ENCODE data around the gene MRGPRX4.
"Not testable (repeated sequence)": the region's sequence is repeated elsewhere in the genome, so short reads cannot be mapped to it uniquely, and the experiment has no call there.

MRGPRX4 gene

DNA sequence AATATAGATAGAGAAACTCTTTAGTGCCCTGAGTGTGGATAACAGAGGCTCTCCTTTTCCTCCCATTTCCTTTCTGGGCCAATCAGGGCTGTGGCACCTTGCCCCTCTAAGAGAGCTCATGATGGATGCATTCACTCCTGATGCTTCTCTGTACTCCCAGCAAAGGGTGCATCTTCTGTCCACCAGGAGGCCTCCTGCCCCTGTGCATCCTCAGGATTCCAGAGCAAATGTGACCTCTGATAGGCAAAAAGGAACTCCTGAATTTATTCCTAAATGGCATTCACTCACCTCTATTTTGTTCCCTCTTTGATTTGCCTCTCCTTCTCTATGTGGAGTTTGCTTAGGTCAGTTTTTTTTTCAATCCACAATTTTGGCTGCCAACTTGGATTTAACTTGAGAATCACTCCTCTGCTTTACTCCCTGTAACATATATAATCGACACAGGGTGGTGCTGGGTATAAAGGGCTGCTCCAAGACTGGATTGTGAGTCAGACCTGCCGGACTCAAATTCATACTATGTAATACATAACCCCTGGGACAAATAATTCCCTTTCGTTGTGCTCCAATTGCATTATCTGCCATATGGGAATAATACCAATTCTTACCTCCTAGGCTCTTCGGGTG, 1.1 kb upstream of the MRGPRX4 start:
- Histone ChIP-seq H3K36me3 (ENCODE audit: insufficient read depth, low read length) (no peaks in the 10 kb centered on the region), H3K4me3 (ENCODE audit: low read depth, low read length) (no peak overlapping the region), H3K79me2 (ENCODE audit: control insufficient read depth, insufficient read depth, low read length, unreplicated experiment) (no peaks in the 10 kb centered on the region), H3K4me1 (ENCODE audit: control insufficient read depth, insufficient read depth, low read length, unreplicated experiment) (no peaks in the 10 kb centered on the region), H3K27ac (ENCODE audit: low read depth, low read length) (no peak overlapping the region), H2AFZ (ENCODE audit: low read length, unreplicated experiment) (no peak overlapping the region), H3K27me3 (ENCODE audit: insufficient read depth, low read length) (peaks cover 84% of the 10 kb centered on the region)

DNA sequence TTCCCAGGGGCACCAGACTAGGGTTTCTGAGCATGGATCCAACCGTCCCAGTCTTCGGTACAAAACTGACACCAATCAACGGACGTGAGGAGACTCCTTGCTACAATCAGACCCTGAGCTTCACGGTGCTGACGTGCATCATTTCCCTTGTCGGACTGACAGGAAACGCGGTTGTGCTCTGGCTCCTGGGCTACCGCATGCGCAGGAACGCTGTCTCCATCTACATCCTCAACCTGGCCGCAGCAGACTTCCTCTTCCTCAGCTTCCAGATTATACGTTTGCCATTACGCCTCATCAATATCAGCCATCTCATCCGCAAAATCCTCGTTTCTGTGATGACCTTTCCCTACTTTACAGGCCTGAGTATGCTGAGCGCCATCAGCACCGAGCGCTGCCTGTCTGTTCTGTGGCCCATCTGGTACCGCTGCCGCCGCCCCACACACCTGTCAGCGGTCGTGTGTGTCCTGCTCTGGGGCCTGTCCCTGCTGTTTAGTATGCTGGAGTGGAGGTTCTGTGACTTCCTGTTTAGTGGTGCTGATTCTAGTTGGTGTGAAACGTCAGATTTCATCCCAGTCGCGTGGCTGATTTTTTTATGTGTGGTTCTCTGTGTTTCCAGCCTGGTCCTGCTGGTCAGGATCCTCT, 709 bp downstream of the MRGPRX4 start:
- H3K4me1 ChIP-seq (ENCODE audit: control insufficient read depth, insufficient read depth, low read length, unreplicated experiment) = no peaks in the 10 kb centered on the region
- H3K27ac ChIP-seq (ENCODE audit: low read depth, low read length) = no peak overlapping the region
- H3K27me3 ChIP-seq (ENCODE audit: insufficient read depth, low read length) = peaks cover 91% of the 10 kb centered on the region
- no peak overlapping the region for H3K4me3 ChIP-seq (ENCODE audit: low read depth, low read length)
- H2AFZ ChIP-seq (ENCODE audit: low read length, unreplicated experiment) = no peak overlapping the region
- H3K79me2 ChIP-seq (ENCODE audit: control insufficient read depth, insufficient read depth, low read length, unreplicated experiment) = no peaks in the 10 kb centered on the region
- H3K36me3 ChIP-seq (ENCODE audit: insufficient read depth, low read length) = no peaks in the 10 kb centered on the region

DNA sequence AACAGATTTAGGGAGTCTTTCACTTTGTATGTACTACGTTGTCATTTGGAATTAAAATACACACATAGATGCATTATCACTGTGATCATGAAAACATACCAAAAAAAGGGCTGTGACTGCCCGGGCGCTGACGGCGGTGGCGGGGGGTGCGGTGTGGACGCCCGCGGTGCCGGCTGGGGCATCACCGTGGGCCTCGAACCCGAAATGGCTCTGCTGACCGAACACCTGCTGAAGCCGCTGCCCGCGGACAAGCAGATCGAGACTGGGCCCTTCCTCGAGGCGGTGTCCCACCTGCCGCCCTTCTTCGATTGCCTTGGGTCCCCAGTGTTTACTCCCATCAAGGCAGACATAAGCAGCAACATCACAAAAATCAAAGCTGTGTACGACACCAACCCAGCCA, 16.2 kb downstream of the MRGPRX4 start:
- Histone ChIP-seq H3K4me1 (ENCODE audit: control insufficient read depth, insufficient read depth, low read length, unreplicated experiment) (no peaks in the 10 kb centered on the region), H3K36me3 (ENCODE audit: insufficient read depth, low read length) (no peaks in the 10 kb centered on the region), H3K79me2 (ENCODE audit: control insufficient read depth, insufficient read depth, low read length, unreplicated experiment) (no peaks in the 10 kb centered on the region), H3K27me3 (ENCODE audit: insufficient read depth, low read length) (peaks cover 63% of the 10 kb centered on the region), H3K27ac (ENCODE audit: low read depth, low read length) (no peak overlapping the region), H2AFZ (ENCODE audit: low read length, unreplicated experiment) (no peak overlapping the region), H3K4me3 (ENCODE audit: low read depth, low read length) (no peak overlapping the region)

DNA sequence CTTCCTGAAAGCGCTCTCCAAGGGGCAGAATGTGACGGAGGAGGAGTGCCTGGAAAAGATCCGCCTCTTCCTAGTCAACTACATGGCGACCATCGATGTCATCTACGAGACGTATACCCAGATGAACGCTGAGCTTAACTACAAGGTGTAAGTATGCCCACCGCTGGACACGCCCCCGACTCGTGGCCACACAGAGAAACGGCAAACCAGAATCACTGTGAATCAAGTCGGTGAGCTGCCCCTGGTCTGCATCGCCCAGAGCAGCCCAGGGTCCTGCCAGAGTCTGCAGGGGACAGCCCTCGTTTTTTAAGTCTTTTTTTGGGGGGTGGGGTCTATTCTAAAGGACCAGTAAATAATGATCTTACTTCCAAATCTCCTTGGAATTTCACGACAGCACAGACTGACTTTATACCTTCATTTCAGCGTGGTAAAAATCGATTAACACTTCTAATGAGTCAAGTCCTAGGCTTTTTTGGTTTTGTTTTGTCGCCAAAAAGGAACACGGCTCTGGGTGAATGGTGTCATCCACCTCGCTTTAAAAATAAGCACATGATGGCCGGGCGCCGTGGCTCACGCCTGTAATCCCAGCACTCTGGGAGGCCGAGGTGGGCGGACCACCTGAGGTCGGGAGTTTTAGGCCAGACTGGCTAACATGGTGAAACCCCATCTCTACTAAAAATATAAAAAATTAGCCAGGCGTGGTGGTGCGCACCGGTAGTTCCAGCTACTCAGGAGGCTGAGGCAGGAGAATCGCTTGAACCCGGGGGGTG, 17.0 kb downstream of the MRGPRX4 start:
- H3K27ac ChIP-seq (ENCODE audit: low read depth, low read length); H3K4me1 ChIP-seq (ENCODE audit: control insufficient read depth, insufficient read depth, low read length, unreplicated experiment); H3K79me2 ChIP-seq (ENCODE audit: control insufficient read depth, insufficient read depth, low read length, unreplicated experiment); H2AFZ ChIP-seq (ENCODE audit: low read length, unreplicated experiment); H3K36me3 ChIP-seq (ENCODE audit: insufficient read depth, low read length); H3K4me3 ChIP-seq (ENCODE audit: low read depth, low read length): not testable (repeated sequence)
- peaks cover 64% of the 10 kb centered on the region for H3K27me3 ChIP-seq (ENCODE audit: insufficient read depth, low read length)

- no peak overlapping the region for H3K4me3 ChIP-seq (ENCODE audit: low read depth, low read length)
Measured at GRCh38 chr11:18191376-18191775, 18.7 kb downstream of the MRGPRX4 start.

GRCh38 chr11:18193010-18193409, 20.4 kb downstream of the MRGPRX4 start:
- H3K36me3 ChIP-seq (ENCODE audit: insufficient read depth, low read length) = no peaks in the 10 kb centered on the region
- H3K27me3 ChIP-seq (ENCODE audit: insufficient read depth, low read length) = peaks cover 68% of the 10 kb centered on the region
- no peak overlapping the region for H3K4me3 ChIP-seq (ENCODE audit: low read depth, low read length)
- H3K27ac ChIP-seq (ENCODE audit: low read depth, low read length) = no peak overlapping the region
- H3K79me2 ChIP-seq (ENCODE audit: control insufficient read depth, insufficient read depth, low read length, unreplicated experiment) = no peaks in the 10 kb centered on the region
- no peak overlapping the region for H2AFZ ChIP-seq (ENCODE audit: low read length, unreplicated experiment)
- H3K4me1 ChIP-seq (ENCODE audit: control insufficient read depth, insufficient read depth, low read length, unreplicated experiment) = no peaks in the 10 kb centered on the region

More at GRCh38 chr11:18191376-18191775, 18.7 kb downstream of the MRGPRX4 start:
- Histone ChIP-seq H3K27ac (ENCODE audit: low read depth, low read length) (no peak overlapping the region), H3K4me1 (ENCODE audit: control insufficient read depth, insufficient read depth, low read length, unreplicated experiment) (no peaks in the 10 kb centered on the region), H3K36me3 (ENCODE audit: insufficient read depth, low read length) (no peaks in the 10 kb centered on the region), H2AFZ (ENCODE audit: low read length, unreplicated experiment) (no peak overlapping the region), H3K79me2 (ENCODE audit: control insufficient read depth, insufficient read depth, low read length, unreplicated experiment) (no peaks in the 10 kb centered on the region), H3K27me3 (ENCODE audit: insufficient read depth, low read length) (peaks cover 66% of the 10 kb centered on the region)

- Histone ChIP-seq H3K27me3 (ENCODE audit: insufficient read depth, low read length) (peaks cover 79% of the 10 kb centered on the region), H3K36me3 (ENCODE audit: insufficient read depth, low read length) (no peaks in the 10 kb centered on the region), H3K4me1 (ENCODE audit: control insufficient read depth, insufficient read depth, low read length, unreplicated experiment) (no peaks in the 10 kb centered on the region), H3K79me2 (ENCODE audit: control insufficient read depth, insufficient read depth, low read length, unreplicated experiment) (no peaks in the 10 kb centered on the region), H3K27ac (ENCODE audit: low read depth, low read length) (no peak overlapping the region), H2AFZ (ENCODE audit: low read length, unreplicated experiment) (no peak overlapping the region), H3K4me3 (ENCODE audit: low read depth, low read length) (no peak overlapping the region)
Measured at GRCh38 chr11:18196532-18196931, 23.9 kb downstream of the MRGPRX4 start.

DNA sequence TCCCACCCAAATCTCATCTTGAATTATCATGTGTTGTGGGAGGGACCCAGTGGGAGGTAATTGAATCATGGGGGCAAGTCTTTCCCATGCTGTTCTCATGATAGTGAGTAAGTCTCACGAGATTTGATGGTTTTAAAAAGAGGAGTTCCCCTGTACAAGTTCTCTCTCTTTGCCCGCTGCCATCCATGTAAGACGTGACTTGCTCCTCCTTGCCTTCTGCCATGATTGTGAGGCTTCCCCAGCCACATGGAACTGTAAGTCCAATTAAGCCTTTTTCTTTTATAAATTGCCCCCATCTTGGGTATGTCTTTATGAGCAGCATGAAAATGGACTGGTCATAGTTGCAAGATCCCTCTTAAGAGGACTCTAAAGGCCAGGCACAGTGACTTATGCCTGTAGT, 25.1 kb downstream of the MRGPRX4 start:
- H3K79me2 ChIP-seq (ENCODE audit: control insufficient read depth, insufficient read depth, low read length, unreplicated experiment); H3K27ac ChIP-seq (ENCODE audit: low read depth, low read length); H3K4me1 ChIP-seq (ENCODE audit: control insufficient read depth, insufficient read depth, low read length, unreplicated experiment); H3K4me3 ChIP-seq (ENCODE audit: low read depth, low read length); H2AFZ ChIP-seq (ENCODE audit: low read length, unreplicated experiment); H3K36me3 ChIP-seq (ENCODE audit: insufficient read depth, low read length): not testable (repeated sequence)
- H3K27me3 ChIP-seq (ENCODE audit: insufficient read depth, low read length) = peaks cover 72% of the 10 kb centered on the region

GRCh38 chr11:18203723-18204122, 31.1 kb downstream of the MRGPRX4 start:
- H3K36me3 ChIP-seq (ENCODE audit: insufficient read depth, low read length) = no peaks in the 10 kb centered on the region
- H3K27me3 ChIP-seq (ENCODE audit: insufficient read depth, low read length) = peaks cover 54% of the 10 kb centered on the region
- H3K79me2 ChIP-seq (ENCODE audit: control insufficient read depth, insufficient read depth, low read length, unreplicated experiment) = no peaks in the 10 kb centered on the region
- no peak overlapping the region for H3K27ac ChIP-seq (ENCODE audit: low read depth, low read length)
- no peak overlapping the region for H2AFZ ChIP-seq (ENCODE audit: low read length, unreplicated experiment)
- no peak overlapping the region for H3K4me3 ChIP-seq (ENCODE audit: low read depth, low read length)
- H3K4me1 ChIP-seq (ENCODE audit: control insufficient read depth, insufficient read depth, low read length, unreplicated experiment) = no peaks in the 10 kb centered on the region

DNA sequence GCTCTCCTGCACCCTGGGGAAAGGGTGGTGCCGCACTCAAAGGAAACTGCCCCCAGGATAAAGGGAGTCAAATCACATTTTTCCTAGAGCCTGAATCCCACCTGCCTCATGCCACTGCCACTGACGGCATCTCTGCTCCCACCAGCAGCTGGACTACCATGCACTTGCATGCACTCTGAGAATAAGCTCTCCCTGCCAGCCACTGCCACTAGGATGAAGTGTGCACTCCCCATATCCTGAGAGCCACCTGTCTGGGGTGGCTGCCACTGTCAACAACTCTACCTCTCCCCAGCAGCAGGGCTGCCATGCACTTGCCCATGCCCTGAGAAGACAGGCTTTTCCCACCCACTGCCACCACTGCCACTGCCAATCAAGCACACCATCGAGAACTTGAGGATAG, 31.6 kb downstream of the MRGPRX4 start:
- no peaks in the 10 kb centered on the region for H3K4me1 ChIP-seq (ENCODE audit: control insufficient read depth, insufficient read depth, low read length, unreplicated experiment)
- H3K79me2 ChIP-seq (ENCODE audit: control insufficient read depth, insufficient read depth, low read length, unreplicated experiment) = no peaks in the 10 kb centered on the region
- no peaks in the 10 kb centered on the region for H3K36me3 ChIP-seq (ENCODE audit: insufficient read depth, low read length)
- H2AFZ ChIP-seq (ENCODE audit: low read length, unreplicated experiment) = no peak overlapping the region
- no peak overlapping the region for H3K4me3 ChIP-seq (ENCODE audit: low read depth, low read length)
- peaks cover 54% of the 10 kb centered on the region for H3K27me3 ChIP-seq (ENCODE audit: insufficient read depth, low read length)
- no peak overlapping the region for H3K27ac ChIP-seq (ENCODE audit: low read depth, low read length)

DNA sequence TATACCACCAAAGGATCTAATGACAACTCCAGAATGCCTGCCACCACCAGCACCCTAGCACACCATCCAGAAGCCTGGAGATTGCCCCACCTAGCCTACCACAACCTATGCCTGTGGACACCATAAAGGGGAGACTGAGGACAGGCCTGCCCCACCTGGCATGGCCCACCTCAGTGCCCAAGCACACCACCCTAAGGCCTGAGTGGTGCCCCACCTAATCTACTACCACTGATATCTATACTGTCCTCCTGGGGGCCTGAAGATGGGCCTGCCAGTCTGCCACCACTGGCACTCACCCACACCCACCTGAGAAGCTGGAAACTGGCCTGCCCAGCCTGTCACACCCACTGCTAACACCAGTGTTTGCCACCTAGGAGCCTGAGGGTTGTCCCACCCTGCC, 32.1 kb downstream of the MRGPRX4 start:
- no peaks in the 10 kb centered on the region for H3K79me2 ChIP-seq (ENCODE audit: control insufficient read depth, insufficient read depth, low read length, unreplicated experiment)
- H3K27ac ChIP-seq (ENCODE audit: low read depth, low read length) = no peak overlapping the region
- no peaks in the 10 kb centered on the region for H3K36me3 ChIP-seq (ENCODE audit: insufficient read depth, low read length)
- H3K4me1 ChIP-seq (ENCODE audit: control insufficient read depth, insufficient read depth, low read length, unreplicated experiment) = no peaks in the 10 kb centered on the region
- no peak overlapping the region for H2AFZ ChIP-seq (ENCODE audit: low read length, unreplicated experiment)
- peaks cover 54% of the 10 kb centered on the region for H3K27me3 ChIP-seq (ENCODE audit: insufficient read depth, low read length)
- H3K4me3 ChIP-seq (ENCODE audit: low read depth, low read length) = no peak overlapping the region
